ENCODE results near the gene CNTNAP2. TPM values are rescaled to one million over a fixed set of nuclear protein-coding genes. Genes with fewer than 3 reads are reported as not detected.

Gene CNTNAP2
- total and polyA plus RNA-seq, 2 of the 13 experiments (the other 11 are each of a cell fraction or from before 2014, with no cell fraction given): 0.40 to 0.42 TPM

DNA sequence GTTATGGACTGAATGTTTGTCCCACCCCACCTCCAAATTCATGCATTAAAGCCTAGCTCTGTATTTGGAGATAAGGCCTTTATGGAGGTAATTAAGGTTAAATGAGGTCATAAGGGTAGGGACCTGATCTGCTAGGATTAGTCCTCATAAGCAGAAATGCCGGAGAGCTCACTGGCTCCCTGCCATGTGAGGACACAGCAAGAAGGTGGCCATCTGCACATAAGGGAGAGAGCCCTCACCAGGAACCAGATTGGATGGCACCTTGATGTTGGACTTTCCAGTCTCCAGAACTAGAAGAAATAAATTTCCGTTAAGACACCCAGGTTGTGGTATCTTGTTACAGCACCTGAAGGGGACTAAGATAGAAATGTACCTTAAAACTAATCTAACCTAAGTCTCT, 1657.9 kb downstream of the CNTNAP2 start:
- Histone ChIP-seq H3K36me3 (replicated peaks in 1 of 2; ENCODE audit: control insufficient read depth in 1 of 2, insufficient read depth in 2 of 2, low read length in 2 of 2) (no peaks in the 10 kb centered on the region), H3K4me2 (ENCODE audit: low read depth, low read length) (no peak overlapping the region), H3K9ac (ENCODE audit: insufficient read depth, low read depth, low read length) (no peak overlapping the region), H3K27ac (ENCODE audit: extremely low read length, insufficient read depth, low read length) (no peak overlapping the region), H4K20me1 (ENCODE audit: insufficient read depth, low read length) (no peaks in the 10 kb centered on the region), H3K79me2 (ENCODE audit: insufficient read depth, low read length) (no peaks in the 10 kb centered on the region), H3K27me3 (ENCODE audit: control insufficient read depth in 1 of 2, insufficient read depth in 2 of 2, low read length in 2 of 2) (no peaks in the 10 kb centered on the region), H2AFZ (ENCODE audit: low read length) (no peak overlapping the region), H3K4me1 (ENCODE audit: insufficient read depth, low read length) (no peaks in the 10 kb centered on the region), H3K4me3 (replicated peaks in 1 of 3; ENCODE audit: insufficient read depth in 1 of 3, low read depth in 2 of 3, low read length in 3 of 3) (no peak overlapping the region), H3K9me3 (ENCODE audit: low read length) (no peaks in the 10 kb centered on the region)
- intact Hi-C loops (cut with micrococcal nuclease; ENCODE audit: unreplicated experiment): no loop called here
- POLR2A ChIA-PET: no interaction called here
- in situ Hi-C loops (cut with HindIII; ENCODE audit: extremely low pct_ligation_motif_present, low pct_unique_long_range_greater_than_20kb): no loop called here
- no peak for TF ChIP-seq ZNF674 (CRISPR knock-in tag; IDR thresholded peaks at IDR 0.05; ENCODE audit: low read depth)
- FAIRE-seq (no peak), ATAC-seq (no peak), DNase-seq (ENCODE audit: low spot score) (no peak)
- 32% methylated on average over 2 of the region's 2 CpGs for WGBS (ENCODE audit: low lambda C conversion rate)
- no TSS peak for BruUV-seq (replicated peaks)
- CTCF ChIA-PET (ENCODE audit: low intra/inter-chr PET ratio, low total read pairs): no interaction called here

DNA sequence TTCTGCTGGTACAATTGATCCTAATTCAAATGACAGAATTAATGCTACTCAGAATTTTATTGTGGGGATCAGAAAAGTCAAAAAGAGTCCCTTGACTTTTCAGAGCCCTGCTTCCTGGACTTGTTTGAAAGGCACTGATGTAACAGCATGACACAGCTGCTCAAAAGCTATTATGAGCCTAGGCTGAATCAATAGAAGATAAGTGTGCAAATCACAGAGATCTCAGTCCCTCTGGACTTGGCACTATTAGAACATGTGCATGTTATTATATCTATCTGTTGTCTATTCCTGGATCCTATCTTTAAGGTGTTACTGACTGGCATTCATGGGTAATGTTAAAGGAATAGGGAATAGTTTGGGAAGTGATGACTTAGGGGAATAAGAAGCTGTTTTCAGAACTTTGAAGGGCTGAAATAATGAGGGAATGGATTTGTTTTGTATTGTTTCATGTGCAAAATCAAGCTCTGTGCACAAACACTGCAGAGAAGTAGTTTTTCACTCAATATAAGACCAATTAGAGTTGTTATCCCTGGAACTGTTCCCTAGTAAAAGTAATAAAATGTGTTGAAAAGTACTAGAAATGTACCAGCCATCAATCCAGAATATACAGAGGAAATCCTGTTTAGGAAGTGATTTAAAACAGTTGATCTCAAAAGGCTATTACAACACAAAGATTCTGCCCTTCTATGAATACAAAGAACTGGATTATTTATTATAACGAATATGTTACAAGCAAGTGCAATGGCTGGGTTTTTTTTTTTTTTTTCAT, 1659.1 kb downstream of the CNTNAP2 start:
- FAIRE-seq: no peak
- no peaks in the 10 kb centered on the region for H4K20me1 ChIP-seq (ENCODE audit: insufficient read depth, low read length)
- no peaks in the 10 kb centered on the region for H3K27me3 ChIP-seq (ENCODE audit: control insufficient read depth in 1 of 2, insufficient read depth in 2 of 2, low read length in 2 of 2)
- no peak for ATAC-seq
- 0% methylated on average over 1 of the region's 1 CpG for WGBS (ENCODE audit: low lambda C conversion rate)
- H3K27ac ChIP-seq (ENCODE audit: extremely low read length, insufficient read depth, low read length): no peak overlapping the region
- no peak overlapping the region for H3K9ac ChIP-seq (ENCODE audit: insufficient read depth, low read depth, low read length)
- in situ Hi-C loops (cut with HindIII; ENCODE audit: extremely low pct_ligation_motif_present, low pct_unique_long_range_greater_than_20kb): no loop called here
- no TSS peak for BruUV-seq (replicated peaks)
- H3K36me3 ChIP-seq (replicated peaks in 1 of 2; ENCODE audit: control insufficient read depth in 1 of 2, insufficient read depth in 2 of 2, low read length in 2 of 2): no peaks in the 10 kb centered on the region
- H2AFZ ChIP-seq (ENCODE audit: low read length): no peak overlapping the region
- H3K4me1 ChIP-seq (ENCODE audit: insufficient read depth, low read length): no peaks in the 10 kb centered on the region
- H3K9me3 ChIP-seq (ENCODE audit: low read length): no peaks in the 10 kb centered on the region
- CTCF ChIA-PET (ENCODE audit: low intra/inter-chr PET ratio, low total read pairs): no interaction called here
- intact Hi-C loops (cut with micrococcal nuclease; ENCODE audit: unreplicated experiment): no loop called here
- POLR2A ChIA-PET: no interaction called here
- no peak overlapping the region for H3K4me2 ChIP-seq (ENCODE audit: low read depth, low read length)
- H3K79me2 ChIP-seq (ENCODE audit: insufficient read depth, low read length): no peaks in the 10 kb centered on the region
- H3K4me3 ChIP-seq (replicated peaks in 1 of 3; ENCODE audit: insufficient read depth in 1 of 3, low read depth in 2 of 3, low read length in 3 of 3): no peak overlapping the region
- no peak for DNase-seq (ENCODE audit: low spot score)
- TF ChIP-seq ZFAT (CRISPR knock-in tag; conservative IDR thresholded peaks at IDR 0.05) (no peak), ZFP82 (CRISPR knock-in tag; IDR thresholded peaks at IDR 0.05; ENCODE audit: borderline replicate concordance) (no peak), KDM3A (CRISPR knock-in tag; IDR thresholded peaks at IDR 0.05; ENCODE audit: low read depth) (no peak), SIX4 (CRISPR knock-in tag; IDR thresholded peaks at IDR 0.05) (no peak), FOXC1 (CRISPR knock-in tag; IDR thresholded peaks at IDR 0.05; ENCODE audit: borderline replicate concordance) (no peak), MTF1 (CRISPR knock-in tag; IDR thresholded peaks at IDR 0.05) (no peak), AHR (CRISPR knock-in tag; IDR thresholded peaks at IDR 0.05) (no peak), KMT2B (CRISPR knock-in tag; IDR thresholded peaks at IDR 0.05) (no peak), SETDB1 (CRISPR knock-in tag; IDR thresholded peaks at IDR 0.05; ENCODE audit: borderline replicate concordance) (no peak)
- TF ChIP-seq, protein P1, sequence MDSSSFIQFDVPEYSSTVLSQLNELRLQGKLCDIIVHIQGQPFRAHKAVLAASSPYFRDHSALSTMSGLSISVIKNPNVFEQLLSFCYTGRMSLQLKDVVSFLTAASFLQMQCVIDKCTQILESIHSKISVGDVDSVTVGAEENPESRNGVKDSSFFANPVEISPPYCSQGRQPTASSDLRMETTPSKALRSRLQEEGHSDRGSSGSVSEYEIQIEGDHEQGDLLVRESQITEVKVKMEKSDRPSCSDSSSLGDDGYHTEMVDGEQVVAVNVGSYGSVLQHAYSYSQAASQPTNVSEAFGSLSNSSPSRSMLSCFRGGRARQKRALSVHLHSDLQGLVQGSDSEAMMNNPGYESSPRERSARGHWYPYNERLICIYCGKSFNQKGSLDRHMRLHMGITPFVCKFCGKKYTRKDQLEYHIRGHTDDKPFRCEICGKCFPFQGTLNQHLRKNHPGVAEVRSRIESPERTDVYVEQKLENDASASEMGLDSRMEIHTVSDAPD (CRISPR knock-in tag; IDR thresholded peaks at IDR 0.05): no peak
- TF ChIP-seq, protein P2, sequence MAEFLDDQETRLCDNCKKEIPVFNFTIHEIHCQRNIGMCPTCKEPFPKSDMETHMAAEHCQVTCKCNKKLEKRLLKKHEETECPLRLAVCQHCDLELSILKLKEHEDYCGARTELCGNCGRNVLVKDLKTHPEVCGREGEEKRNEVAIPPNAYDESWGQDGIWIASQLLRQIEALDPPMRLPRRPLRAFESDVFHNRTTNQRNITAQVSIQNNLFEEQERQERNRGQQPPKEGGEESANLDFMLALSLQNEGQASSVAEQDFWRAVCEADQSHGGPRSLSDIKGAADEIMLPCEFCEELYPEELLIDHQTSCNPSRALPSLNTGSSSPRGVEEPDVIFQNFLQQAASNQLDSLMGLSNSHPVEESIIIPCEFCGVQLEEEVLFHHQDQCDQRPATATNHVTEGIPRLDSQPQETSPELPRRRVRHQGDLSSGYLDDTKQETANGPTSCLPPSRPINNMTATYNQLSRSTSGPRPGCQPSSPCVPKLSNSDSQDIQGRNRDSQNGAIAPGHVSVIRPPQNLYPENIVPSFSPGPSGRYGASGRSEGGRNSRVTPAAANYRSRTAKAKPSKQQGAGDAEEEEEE (CRISPR knock-in tag; IDR thresholded peaks at IDR 0.05; ENCODE audit: borderline replicate concordance): no peak
